Neural crest cell (in vitro differentiated cells): ENCODE measurements around the gene EGR4. TPM values are rescaled to one million over a fixed set of nuclear protein-coding genes. Genes with fewer than 3 reads are reported as not detected.
A peak's percentile ranks its signal among the peaks of the same experiment; 100 is the strongest.

ENCODE experiments used
- DNase-seq: peaks from one replicate; pipeline ENCODE4 v3.0.0; 2021; ENCODE audit warnings: low read depth, mixed read lengths, low spot score
- H3K27ac Mint-ChIP-seq: one replicate; pipeline ENCODE4 v1.8.0; 2021; ENCODE audit warnings: mild to moderate bottlenecking, mixed read lengths; ENCODE audit not compliant: unreplicated experiment
- H3K27me3 Mint-ChIP-seq: 2 replicates; pipeline ENCODE4 v1.8.0; 2021; ENCODE audit warnings: low read depth, mild to moderate bottlenecking, mixed read lengths
- H3K36me3 Mint-ChIP-seq: 2 replicates; pipeline ENCODE4 v1.8.0; 2021; ENCODE audit warnings: low read depth, mild to moderate bottlenecking, mixed read lengths
- H3K4me1 Mint-ChIP-seq: 2 replicates; pipeline ENCODE4 v1.8.0; 2021; ENCODE audit warnings: mixed read lengths
- H3K4me3 Mint-ChIP-seq: one replicate; pipeline ENCODE4 v1.8.0; 2021; ENCODE audit warnings: mild to moderate bottlenecking, mixed read lengths
- H3K9me3 Mint-ChIP-seq: 2 replicates; pipeline ENCODE4 v1.8.0; 2021; ENCODE audit warnings: mixed read lengths
- total RNA-seq: library from RNA; stranded (reverse); gene quantifications from 2 replicates; pipeline ENCODE4 v1.2.1, GENCODE V29; 2021
- TF ChIP-seq, protein P1 (sequence below): fragments of 200-600 bp; sonication (generic); conservative IDR thresholded peaks from 2 replicates; pipeline ENCODE4 v1.5.0; 2021; ENCODE audit warnings: antibody characterized with exemption, mild to moderate bottlenecking

EGR4 gene
- total RNA-seq, 1 donor from 2014 or later, result not detected

DNA sequence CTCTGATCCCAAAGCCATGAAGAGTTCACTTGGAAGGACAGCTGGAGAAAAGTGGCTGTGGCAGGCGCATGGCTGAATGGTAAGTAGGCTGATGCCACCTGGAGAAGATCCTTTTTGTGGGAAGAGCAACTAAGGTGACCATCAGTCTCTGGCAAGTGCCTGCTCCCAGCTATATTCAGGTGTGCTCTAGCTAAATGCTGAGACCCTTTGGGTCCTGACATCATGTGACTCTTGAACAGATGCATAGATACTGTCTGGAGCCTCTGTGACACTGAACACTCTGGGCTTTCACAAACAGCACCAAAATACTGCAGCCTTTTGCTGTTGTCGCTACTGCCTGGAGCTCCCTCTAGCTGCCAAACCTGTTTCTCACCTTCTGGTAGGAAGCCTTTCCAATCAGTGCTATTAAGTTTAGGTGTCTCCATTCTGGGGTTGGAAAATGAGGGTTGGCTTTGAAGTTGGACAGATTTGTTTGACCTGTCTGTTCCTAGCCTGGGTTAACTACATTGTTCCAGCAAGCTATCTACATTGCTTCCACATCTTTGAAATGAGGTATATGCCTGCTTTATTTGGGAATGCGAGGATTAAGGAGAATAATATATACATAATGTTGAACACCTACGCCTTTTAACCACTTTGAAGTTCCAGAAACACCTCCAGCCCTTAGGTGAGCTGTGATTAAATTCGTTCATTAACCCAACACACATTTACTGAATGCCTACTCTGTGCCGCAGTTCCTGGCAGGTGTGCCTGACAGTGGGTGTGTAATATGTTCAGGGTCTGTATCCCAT, 3.1 kb downstream of the EGR4 start:
- Mint-ChIP-seq H3K4me3 (no peak overlapping the region), H3K27me3 (peaks cover 98% of the 10 kb centered on the region), H3K36me3 (no peaks in the 10 kb centered on the region), H3K4me1 (peaks cover 7% of the 10 kb centered on the region), H3K27ac (no peak overlapping the region), H3K9me3 (no peaks in the 10 kb centered on the region)
- TF ChIP-seq, protein P1, sequence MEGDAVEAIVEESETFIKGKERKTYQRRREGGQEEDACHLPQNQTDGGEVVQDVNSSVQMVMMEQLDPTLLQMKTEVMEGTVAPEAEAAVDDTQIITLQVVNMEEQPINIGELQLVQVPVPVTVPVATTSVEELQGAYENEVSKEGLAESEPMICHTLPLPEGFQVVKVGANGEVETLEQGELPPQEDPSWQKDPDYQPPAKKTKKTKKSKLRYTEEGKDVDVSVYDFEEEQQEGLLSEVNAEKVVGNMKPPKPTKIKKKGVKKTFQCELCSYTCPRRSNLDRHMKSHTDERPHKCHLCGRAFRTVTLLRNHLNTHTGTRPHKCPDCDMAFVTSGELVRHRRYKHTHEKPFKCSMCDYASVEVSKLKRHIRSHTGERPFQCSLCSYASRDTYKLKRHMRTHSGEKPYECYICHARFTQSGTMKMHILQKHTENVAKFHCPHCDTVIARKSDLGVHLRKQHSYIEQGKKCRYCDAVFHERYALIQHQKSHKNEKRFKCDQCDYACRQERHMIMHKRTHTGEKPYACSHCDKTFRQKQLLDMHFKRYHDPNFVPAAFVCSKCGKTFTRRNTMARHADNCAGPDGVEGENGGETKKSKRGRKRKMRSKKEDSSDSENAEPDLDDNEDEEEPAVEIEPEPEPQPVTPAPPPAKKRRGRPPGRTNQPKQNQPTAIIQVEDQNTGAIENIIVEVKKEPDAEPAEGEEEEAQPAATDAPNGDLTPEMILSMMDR, result peak; percentile 67
- DNase-seq, result no peak

DNA sequence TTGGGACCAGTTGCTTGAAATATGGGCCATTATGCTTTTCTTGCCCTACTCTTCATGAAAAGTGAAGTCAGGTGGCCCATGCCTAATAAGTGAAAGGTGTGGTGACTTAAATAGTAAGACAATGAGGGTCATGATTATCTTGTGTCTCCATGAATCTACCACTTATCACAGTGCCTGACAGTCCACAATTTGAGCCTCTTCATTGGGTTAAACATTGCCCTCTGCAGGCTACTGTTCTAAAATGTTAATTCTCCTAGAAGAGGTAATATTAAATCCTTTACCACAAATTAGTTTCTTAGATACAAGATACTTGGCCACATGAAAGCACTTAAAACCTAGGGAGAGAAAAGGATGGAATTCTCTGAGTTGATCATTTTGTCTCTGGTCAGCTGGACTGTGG, 4.0 kb downstream of the EGR4 start:
- Mint-ChIP-seq H3K27ac (no peak overlapping the region), H3K4me3 (peak overlapping the region; percentile 1), H3K4me1 (peaks cover 7% of the 10 kb centered on the region), H3K9me3 (no peaks in the 10 kb centered on the region), H3K36me3 (no peaks in the 10 kb centered on the region), H3K27me3 (peaks cover 94% of the 10 kb centered on the region)
- DNase-seq, result no peak
- TF ChIP-seq, protein P1, result no peak

DNA sequence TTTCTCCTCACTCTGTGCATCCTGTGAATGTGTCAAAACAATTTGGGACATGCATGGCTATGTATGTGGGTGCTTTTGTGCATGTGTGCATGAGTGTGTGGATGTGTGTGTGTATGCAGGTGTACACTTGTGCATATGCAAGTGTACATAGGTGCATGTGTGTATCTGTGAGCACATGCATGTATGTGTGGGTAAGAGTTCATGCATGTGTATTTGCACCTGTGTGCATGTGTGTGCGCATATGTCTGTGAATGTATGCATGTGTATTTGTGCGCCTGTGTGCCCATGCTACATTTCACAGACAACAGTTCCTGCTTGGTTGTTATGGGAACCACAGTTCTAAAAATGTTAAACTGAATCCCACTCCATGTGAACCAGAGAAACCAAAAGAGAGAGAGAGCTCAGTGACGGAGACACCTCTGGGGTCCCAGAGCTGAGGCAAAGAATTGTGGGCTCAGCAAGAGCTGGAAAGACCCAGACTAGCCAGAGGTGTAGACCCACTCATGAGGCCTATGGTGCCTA, 7.2 kb downstream of the EGR4 start:
- DNase-seq, result no peak
- Mint-ChIP-seq H3K4me1 (peaks cover 3% of the 10 kb centered on the region), H3K36me3 (no peaks in the 10 kb centered on the region), H3K9me3 (no peaks in the 10 kb centered on the region), H3K27me3 (peaks cover 80% of the 10 kb centered on the region), H3K4me3 (peak overlapping the region; percentile 32), H3K27ac (no peak overlapping the region)
- TF ChIP-seq, protein P1, result no peak

DNA sequence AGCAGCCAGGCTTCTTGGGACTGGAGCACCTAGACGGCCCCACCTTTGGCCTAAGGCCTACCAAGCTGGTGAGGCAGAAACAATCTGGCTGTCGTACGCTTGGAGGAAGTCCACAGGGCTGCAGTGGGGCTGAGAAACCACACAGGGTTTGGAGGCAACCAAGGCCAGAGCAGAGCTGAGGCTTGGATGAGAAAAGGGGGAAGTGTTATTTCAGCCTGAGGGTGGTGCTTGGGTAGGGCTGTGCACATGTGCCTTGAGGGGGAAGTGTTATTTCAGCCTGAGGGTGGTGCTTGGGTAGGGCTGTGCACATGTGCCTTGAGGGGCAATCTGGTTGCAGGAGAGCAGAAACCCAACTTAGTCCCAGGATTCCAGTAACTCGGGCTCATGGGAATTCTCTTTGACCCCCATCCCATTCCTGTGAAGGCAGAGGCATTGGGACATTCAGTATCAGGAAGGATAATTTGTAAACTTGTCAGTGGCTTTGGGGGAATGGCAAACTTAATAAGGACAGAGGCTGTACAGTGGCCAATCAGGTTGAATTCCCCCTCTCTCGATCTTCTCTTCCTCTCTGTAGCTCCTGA, 8.1 kb downstream of the EGR4 start:
- H3K4me3 Mint-ChIP-seq, result peak overlapping the region; percentile 32
- DNase-seq, result no peak
- H3K4me1 Mint-ChIP-seq, result no peaks in the 10 kb centered on the region
- TF ChIP-seq, protein P1, result no peak
- H3K27me3 Mint-ChIP-seq, result peaks cover 77% of the 10 kb centered on the region
- H3K27ac Mint-ChIP-seq, result no peak overlapping the region
- H3K36me3 Mint-ChIP-seq, result no peaks in the 10 kb centered on the region
- no peaks in the 10 kb centered on the region for H3K9me3 Mint-ChIP-seq

DNA sequence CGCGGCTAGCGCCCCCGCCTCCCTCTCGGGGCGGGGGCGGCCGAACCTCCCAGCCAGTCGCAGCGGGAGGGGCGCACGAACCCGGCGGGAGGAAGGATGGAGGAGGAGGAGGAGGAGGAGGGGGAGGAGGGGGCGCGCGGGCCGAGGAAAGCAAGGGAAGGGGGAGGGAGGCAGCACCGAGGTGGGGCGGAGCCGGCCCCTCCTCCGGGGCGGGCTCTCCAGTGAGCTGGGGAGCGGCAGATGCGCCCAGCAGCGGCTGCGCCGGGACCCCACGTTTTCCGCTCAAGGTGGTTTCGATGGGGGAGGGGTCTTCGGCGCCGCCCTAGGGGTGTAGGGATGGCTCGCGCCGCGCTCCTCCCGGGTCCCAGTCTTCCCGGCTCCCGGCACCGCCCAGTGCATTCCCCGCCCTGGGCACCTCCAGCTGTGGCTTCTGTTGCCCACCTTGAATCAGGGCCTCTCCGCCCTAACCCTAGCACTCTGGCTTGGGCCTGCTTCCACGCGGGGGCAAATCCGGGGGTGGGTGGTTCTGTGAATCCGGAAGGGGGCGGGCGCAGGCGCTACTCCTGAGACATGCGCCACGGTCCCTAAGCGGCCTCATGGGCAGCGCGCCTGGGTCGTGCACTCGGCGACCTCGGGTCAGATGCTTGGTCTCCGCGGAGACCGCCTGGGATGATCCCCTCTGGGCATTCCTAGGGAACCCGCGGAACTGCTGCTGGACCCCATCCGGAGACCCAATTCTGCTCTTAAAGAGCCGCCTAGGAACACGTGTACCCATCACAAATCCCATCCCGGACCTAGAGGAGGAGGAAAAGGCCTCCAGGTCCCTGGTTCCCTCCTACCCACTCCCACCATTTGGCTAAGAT, 8.8 kb downstream of the EGR4 start, which contains the start of gene FBXO41:
FBXO41 (minus strand) TSS at position 183 of the 863 bp plus-strand sequence. CDS start 14,848 bp downstream, outside the sequence.
- Mint-ChIP-seq H3K27me3 (peaks cover 76% of the 10 kb centered on the region), H3K4me1 (no peaks in the 10 kb centered on the region), H3K27ac (peak within 1 kb of the TSS; percentile 31), H3K9me3 (no peaks in the 10 kb centered on the region), H3K36me3 (no peaks in the 10 kb centered on the region), H3K4me3 (peak within 1 kb of the TSS; percentile 85)
- TF ChIP-seq, protein P1, result no peak
- peak; percentile 32 for DNase-seq
